Calu3 (cell line): ENCODE results near the gene TMEM168. TPM values are rescaled to one million over a fixed set of nuclear protein-coding genes. Genes with fewer than 3 reads are reported as not detected.

ENCODE experiments used
- BruUV-seq: library from RNA; stranded (reverse); fragments of 400-500 nt; replicated peaks from 2 replicates; lab custom pipeline; 2021; lab: Mats Ljungman, UMichigan
- CTCF ChIA-PET: fragments of 300-600 bp; sonication (Branson Sonifier 250); formaldehyde crosslinking; loops from one replicate; lab custom pipeline; 2022; ENCODE audit warnings: antibody characterized with exemption; lab: Charles Lee
- DNase-seq: peaks from one replicate; pipeline ENCODE4 v3.0.0; 2022
- H3K27ac Mint-ChIP-seq: one replicate; pipeline ENCODE4 v1.8.0; 2022; ENCODE audit warnings: mixed read lengths; ENCODE audit not compliant: unreplicated experiment
- H3K27me3 Mint-ChIP-seq: one replicate; pipeline ENCODE4 v1.8.0; 2022; ENCODE audit warnings: mixed read lengths; ENCODE audit not compliant: unreplicated experiment
- H3K36me3 Mint-ChIP-seq: one replicate; pipeline ENCODE4 v1.8.0; 2022; ENCODE audit warnings: mild to moderate bottlenecking, moderate library complexity, mixed read lengths; ENCODE audit not compliant: insufficient read depth, unreplicated experiment
- H3K4me1 Mint-ChIP-seq: one replicate; pipeline ENCODE4 v1.8.0; 2022; ENCODE audit warnings: mild to moderate bottlenecking, low read depth, mixed read lengths; ENCODE audit not compliant: unreplicated experiment
- H3K4me3 Mint-ChIP-seq: one replicate; pipeline ENCODE4 v1.8.0; 2022; ENCODE audit warnings: mild to moderate bottlenecking, low read depth, moderate library complexity, mixed read lengths; ENCODE audit not compliant: unreplicated experiment
- H3K9me3 Mint-ChIP-seq: one replicate; pipeline ENCODE4 v1.8.0; 2022; ENCODE audit warnings: low read depth, mixed read lengths; ENCODE audit not compliant: unreplicated experiment
- intact Hi-C: fragments of 100-400 bp; cut with micrococcal nuclease; formaldehyde crosslinking; loops from one replicate; pipeline ENCODE4 v1.10.0; 2022; ENCODE audit not compliant: unreplicated experiment
- total RNA-seq: library from RNA; stranded (reverse); gene quantifications from 2 replicates; pipeline ENCODE4 v1.2.3, GENCODE V29; 2022
- TF ChIP-seq, protein P1 (sequence below): fragments of 200-600 bp; IDR thresholded peaks from one replicate; pipeline ENCODE4 v1.8.0; 2022; ENCODE audit warnings: antibody characterized with exemption; ENCODE audit not compliant: unreplicated experiment

The TMEM168 gene
- total RNA-seq, 1 experiment from 2014 or later: 20.6 TPM

DNA sequence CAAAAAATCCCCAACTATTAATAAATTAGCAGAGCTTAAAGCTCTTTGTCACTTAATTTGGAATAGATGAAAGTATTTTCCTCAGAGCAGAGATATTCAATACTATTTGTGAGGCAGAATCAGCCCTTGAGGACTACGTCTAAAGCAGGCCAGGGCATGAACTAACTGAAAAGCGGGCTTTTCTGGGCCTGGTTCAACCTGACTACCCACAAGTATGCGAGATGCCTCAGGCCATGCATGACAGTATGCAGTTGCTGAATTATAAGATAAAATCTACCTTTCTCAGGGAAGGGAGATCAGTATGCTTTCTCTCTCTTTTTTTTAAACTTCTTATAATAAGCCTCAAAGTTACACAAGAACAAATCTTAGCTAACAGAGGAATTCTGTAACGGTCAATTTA, 20.1 kb downstream of the TMEM168 start:
- TF ChIP-seq, protein P1, sequence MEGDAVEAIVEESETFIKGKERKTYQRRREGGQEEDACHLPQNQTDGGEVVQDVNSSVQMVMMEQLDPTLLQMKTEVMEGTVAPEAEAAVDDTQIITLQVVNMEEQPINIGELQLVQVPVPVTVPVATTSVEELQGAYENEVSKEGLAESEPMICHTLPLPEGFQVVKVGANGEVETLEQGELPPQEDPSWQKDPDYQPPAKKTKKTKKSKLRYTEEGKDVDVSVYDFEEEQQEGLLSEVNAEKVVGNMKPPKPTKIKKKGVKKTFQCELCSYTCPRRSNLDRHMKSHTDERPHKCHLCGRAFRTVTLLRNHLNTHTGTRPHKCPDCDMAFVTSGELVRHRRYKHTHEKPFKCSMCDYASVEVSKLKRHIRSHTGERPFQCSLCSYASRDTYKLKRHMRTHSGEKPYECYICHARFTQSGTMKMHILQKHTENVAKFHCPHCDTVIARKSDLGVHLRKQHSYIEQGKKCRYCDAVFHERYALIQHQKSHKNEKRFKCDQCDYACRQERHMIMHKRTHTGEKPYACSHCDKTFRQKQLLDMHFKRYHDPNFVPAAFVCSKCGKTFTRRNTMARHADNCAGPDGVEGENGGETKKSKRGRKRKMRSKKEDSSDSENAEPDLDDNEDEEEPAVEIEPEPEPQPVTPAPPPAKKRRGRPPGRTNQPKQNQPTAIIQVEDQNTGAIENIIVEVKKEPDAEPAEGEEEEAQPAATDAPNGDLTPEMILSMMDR: no peak
- no peaks in the 10 kb centered on the region for H3K36me3 Mint-ChIP-seq
- H3K27ac Mint-ChIP-seq: no peak overlapping the region
- no peaks in the 10 kb centered on the region for H3K4me1 Mint-ChIP-seq
- CTCF ChIA-PET: no interaction called here
- no peak overlapping the region for H3K4me3 Mint-ChIP-seq
- DNase-seq: no peak
- intact Hi-C loops: no loop called here
- H3K9me3 Mint-ChIP-seq: no peaks in the 10 kb centered on the region
- no TSS peak for BruUV-seq
- H3K27me3 Mint-ChIP-seq: no peaks in the 10 kb centered on the region

DNA sequence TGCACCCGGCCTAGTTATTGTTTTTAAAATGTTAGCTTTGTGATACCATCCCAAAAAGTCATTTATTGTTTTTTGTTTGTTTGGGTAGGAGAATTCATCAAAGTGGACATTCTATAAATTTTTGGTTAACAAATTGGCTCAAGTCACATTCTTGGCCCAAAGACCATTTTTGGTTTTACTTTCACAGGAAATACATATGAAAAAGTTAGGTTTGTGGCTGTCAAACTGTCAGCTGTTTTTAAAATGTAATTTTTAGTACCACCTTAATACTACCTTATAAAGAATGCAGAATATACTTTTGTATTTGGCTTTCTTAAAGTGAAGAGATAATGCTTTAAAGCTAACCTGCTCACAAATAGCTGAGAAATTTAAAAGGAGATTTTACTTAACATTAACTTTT, 25.1 kb downstream of the TMEM168 start:
- no peaks in the 10 kb centered on the region for H3K4me1 Mint-ChIP-seq
- no TSS peak for BruUV-seq
- no peaks in the 10 kb centered on the region for H3K9me3 Mint-ChIP-seq
- CTCF ChIA-PET: interaction anchor here (1.2 kb wide), 1 partner anchor 169 kb away, joined by 5 read pairs; no protein-coding TSS in a partner anchor
- H3K36me3 Mint-ChIP-seq: no peaks in the 10 kb centered on the region
- TF ChIP-seq, protein P1: no peak
- no peaks in the 10 kb centered on the region for H3K27me3 Mint-ChIP-seq
- no peak for DNase-seq
- no peak overlapping the region for H3K27ac Mint-ChIP-seq
- intact Hi-C loops: no loop called here
- no peak overlapping the region for H3K4me3 Mint-ChIP-seq

DNA sequence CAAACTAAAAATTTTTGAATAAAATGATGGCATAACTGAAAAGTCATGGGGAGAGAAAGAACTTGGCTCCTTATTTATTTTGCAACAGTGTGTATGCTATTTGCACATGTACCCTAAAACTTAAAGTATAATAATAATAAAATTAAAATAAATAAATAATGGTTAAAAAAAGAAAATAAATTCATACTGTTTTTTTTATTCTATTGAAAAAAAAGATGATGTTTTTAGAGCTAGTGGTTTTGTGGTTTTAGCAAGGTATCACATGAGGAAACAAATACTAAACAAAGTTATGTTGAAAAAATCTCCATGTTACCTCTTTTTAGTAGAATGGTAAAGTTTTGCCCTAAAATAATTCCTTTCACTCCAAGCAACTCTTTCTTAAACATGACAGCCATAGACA, 26.2 kb downstream of the TMEM168 start:
- Mint-ChIP-seq H3K27ac (no peak overlapping the region), H3K4me3 (no peak overlapping the region), H3K9me3 (no peaks in the 10 kb centered on the region), H3K4me1 (no peaks in the 10 kb centered on the region), H3K27me3 (no peaks in the 10 kb centered on the region), H3K36me3 (no peaks in the 10 kb centered on the region)
- BruUV-seq: no TSS peak
- CTCF ChIA-PET: interaction anchor here (0.5 to 0.7 kb wide), 2 partner anchors 82 to 256 kb away, joined by 3 to 4 read pairs; no protein-coding TSS in a partner anchor
- intact Hi-C loops: no loop called here
- no peak for DNase-seq
- TF ChIP-seq, protein P1: no peak

GRCh38 chr7:112763298-112763697, 26.9 kb downstream of the TMEM168 start:
- TF ChIP-seq, protein P1: no peak
- no peaks in the 10 kb centered on the region for H3K4me1 Mint-ChIP-seq
- no peak overlapping the region for H3K27ac Mint-ChIP-seq
- H3K36me3 Mint-ChIP-seq: no peaks in the 10 kb centered on the region
- H3K4me3 Mint-ChIP-seq: no peak overlapping the region
- H3K9me3 Mint-ChIP-seq: no peaks in the 10 kb centered on the region
- CTCF ChIA-PET: no interaction called here
- no TSS peak for BruUV-seq
- no peak for DNase-seq
- intact Hi-C loops: no loop called here
- no peaks in the 10 kb centered on the region for H3K27me3 Mint-ChIP-seq
